22Rv1 (cell line): Measurements from ENCODE around the gene NR1H2.
A peak's percentile ranks its signal among the peaks of the same experiment; 100 is the strongest.

Experiments used
- H3K27ac ChIP-seq: fragments of 450-650 bp; 2 replicates; pipeline ENCODE4 v1.5.1; 2017
- CTCF ChIP-seq: fragments of 450-650 bp; IDR thresholded peaks from 2 replicates; pipeline ENCODE4 v1.5.1; 2017; ENCODE audit warnings: mild to moderate bottlenecking
- ZFX ChIP-seq: fragments of 450-650 bp; IDR thresholded peaks from 2 replicates; pipeline ENCODE4 v1.6.1; 2017; ENCODE audit warnings: antibody characterized with exemption, borderline replicate concordance

Gene NR1H2

GRCh38 chr19:50414864-50415660 lies 38.8 kb downstream of the NR1H2 start:
- H3K27ac ChIP-seq: no peak overlapping the region
- TF ChIP-seq CTCF (peak; percentile 93), ZFX (no peak)

- TF ChIP-seq CTCF: no peak
- no peak for TF ChIP-seq ZFX
- no peak overlapping the region for H3K27ac ChIP-seq
These were observed 39.4 kb downstream of the NR1H2 start for GRCh38 chr19:50415661-50416033.

- no peak for TF ChIP-seq CTCF
- TF ChIP-seq ZFX: no peak
- H3K27ac ChIP-seq: no peak overlapping the region
These were observed 40.0 kb downstream of the NR1H2 start for GRCh38 chr19:50416034-50416977.

- no peak for TF ChIP-seq ZFX
- no peak for TF ChIP-seq CTCF
- no peak overlapping the region for H3K27ac ChIP-seq
These were observed 41.1 kb downstream of the NR1H2 start for GRCh38 chr19:50417111-50418081.

- TF ChIP-seq ZFX (no peak), CTCF (no peak)
- H3K27ac ChIP-seq: no peak within 1 kb of the TSS
These were observed 42.1 kb downstream of the NR1H2 start, which contains the start of gene SPIB for GRCh38 chr19:50418176-50419021. TSS of gene SPIB (plus strand) at chr19:50418938. CDS start at chr19:50418963, 25 bp downstream.

GRCh38 chr19:50419022-50419579 lies 42.8 kb downstream of the NR1H2 start:
- H3K27ac ChIP-seq: no peak overlapping the region
- TF ChIP-seq CTCF: no peak
- TF ChIP-seq ZFX: no peak
